IgD-negative memory B cell (primary cell): Measurements from ENCODE around the gene ZNF182. TPM values are rescaled to one million over a fixed set of nuclear protein-coding genes. Genes with fewer than 3 reads are reported as not detected.

Experiments used
- polyA plus RNA-seq: library from polyadenylated mRNA; unstranded; fragments of 300-500 nt; fragmentation: Illumina TruSeq; gene quantifications from one replicate; pipeline ENCODE4 v1.2.3, GENCODE V29; 2021

ZNF182 gene
- polyA plus RNA-seq, 1 donor from 2014 or later: 6.2 TPM

Other genes with a start within 250 kb of the ZNF182 start
- gene ZNF81, start 167.1 kb downstream of the ZNF182 start, polyA plus RNA-seq: 2.8 TPM
- not detected for gene SPACA5, start 3.0 kb upstream of the ZNF182 start, polyA plus RNA-seq
- gene ZNF630, start 67.7 kb upstream of the ZNF182 start, polyA plus RNA-seq: 4.1 TPM
- not detected for gene SPACA5B, start 126.6 kb upstream of the ZNF182 start, polyA plus RNA-seq
- not detected for gene SSX5, start 192.8 kb upstream of the ZNF182 start, polyA plus RNA-seq